Endothelial cell of umbilical vein (primary cell): ENCODE data around the gene CACNA1C. TPM values are rescaled to one million over a fixed set of nuclear protein-coding genes. Genes with fewer than 3 reads are reported as not detected.

Experiments used
- BruUV-seq: library from RNA; stranded (reverse); fragments of 400-500 nt; replicated peaks from 2 replicates; lab custom pipeline; 2021; lab: Mats Ljungman, UMichigan
- CTCF ChIA-PET: fragments of 300-600, 350-600 bp; sonication (Branson Sonifier 250); formaldehyde crosslinking; loops from one replicate; lab custom pipeline; 2021; ENCODE audit warnings: antibody characterized with exemption, inconsistent platforms; lab: Charles Lee
- POLR2A ChIA-PET: fragments of 300-600, 350-600 bp; sonication (Branson Sonifier 250); formaldehyde crosslinking; loops from one replicate; lab custom pipeline; 2021; ENCODE audit warnings: antibody characterized with exemption, inconsistent platforms; lab: Charles Lee
- DNase-seq: peaks from one replicate; pipeline ENCODE4 v3.0.0-alpha.2; 2011; ENCODE audit warnings: low read depth, low spot score
- FAIRE-seq: peaks from 2 replicates; lab custom pipeline; 2011; peaks lifted over from hg19 to GRCh38; lab: Jason Lieb, UNC
- H2AFZ ChIP-seq: 2 replicates; pipeline ENCODE4 v1.6.0; 2012; ENCODE audit warnings: low read depth, low read length, control low read depth, inconsistent platforms
- H3K27ac ChIP-seq: 2 replicates; pipeline ENCODE4 v1.5.1; 2011; ENCODE audit warnings: low read depth, mild to moderate bottlenecking, control low read depth, low read length, moderate library complexity; ENCODE audit not compliant: insufficient read depth
- H3K27me3 ChIP-seq, 2 experiments: 2 replicates each; pipeline versions ENCODE4 v1.6.0 to v1.6.1; 2011; ENCODE audit warnings: low read length in 2 of 2, mixed read lengths in 1 of 2; ENCODE audit not compliant: control insufficient read depth in 2 of 2, insufficient read depth in 2 of 2
- H3K36me3 ChIP-seq, 2 experiments: 2 replicates in 1 of 2; 3 replicates in 1 of 2; pipeline ENCODE4 v1.5.1; 2011; ENCODE audit warnings: low read length in 2 of 2, mild to moderate bottlenecking in 1 of 2, moderate library complexity in 1 of 2; ENCODE audit not compliant: control insufficient read depth in 2 of 2, insufficient read depth in 2 of 2; ENCODE audit errors: extremely low read depth in 1 of 2
- H3K4me1 ChIP-seq: 3 replicates; pipeline ENCODE4 v1.5.1; 2011; ENCODE audit warnings: mild to moderate bottlenecking, low read length; ENCODE audit not compliant: control insufficient read depth, insufficient read depth; ENCODE audit errors: extremely low read depth
- H3K4me2 ChIP-seq: 2 replicates; pipeline ENCODE4 v1.6.1; 2011; ENCODE audit warnings: low read length, control low read depth, mixed read lengths; ENCODE audit not compliant: insufficient read depth
- H3K4me3 ChIP-seq, 3 experiments: fragments of 200-600 bp in 1 of 3; sonication (generic), shearing (Covaris generic) in 1 of 3; replicated peaks in 1 of 3; 2 replicates each; pipeline ENCODE4 v1.5.1; 2011 to 2016; ENCODE audit warnings: control low read depth in 3 of 3, low read length in 3 of 3, mild to moderate bottlenecking in 2 of 3, inconsistent platforms in 1 of 3, low read depth in 1 of 3, moderate library complexity in 1 of 3; ENCODE audit not compliant: insufficient read depth in 1 of 3
- H3K79me2 ChIP-seq: 2 replicates; pipeline ENCODE4 v1.6.0; 2012; ENCODE audit warnings: low read length, inconsistent platforms; ENCODE audit not compliant: control insufficient read depth, insufficient read depth
- H3K9ac ChIP-seq: replicated peaks from 2 replicates; pipeline ENCODE3; 2011; ENCODE audit warnings: low read length, control low read depth; ENCODE audit not compliant: insufficient read depth; ENCODE audit errors: extremely low read depth
- H3K9me1 ChIP-seq: replicated peaks from 3 replicates; pipeline ENCODE4 v1.6.0; 2011; ENCODE audit warnings: mild to moderate bottlenecking, low read length; ENCODE audit not compliant: control insufficient read depth, insufficient read depth; ENCODE audit errors: extremely low read depth
- H3K9me3 ChIP-seq: replicated peaks from 2 replicates; pipeline ENCODE4 v1.5.1; 2012; ENCODE audit warnings: low read length, inconsistent platforms; ENCODE audit not compliant: control insufficient read depth, insufficient read depth
- H4K20me1 ChIP-seq: replicated peaks from 2 replicates; pipeline ENCODE3; 2011; ENCODE audit warnings: mild to moderate bottlenecking, low read length; ENCODE audit not compliant: control insufficient read depth, insufficient read depth; ENCODE audit errors: extremely low read depth
- CTCF ChIP-seq, 2 donors: IDR thresholded peaks; 1 replicate in 1 of 2; 2 replicates in 1 of 2; pipeline ENCODE4 v1.5.1; 2011; ENCODE audit warnings: low read length in 2 of 2, mild to moderate bottlenecking in 2 of 2, moderate library complexity in 2 of 2, control low read depth in 1 of 2, inconsistent platforms in 1 of 2, low read depth in 1 of 2; ENCODE audit not compliant: insufficient read depth in 1 of 2; ENCODE audit errors: extremely low read depth in 1 of 2
- EZH2 ChIP-seq: IDR thresholded peaks from 2 replicates; pipeline ENCODE4 v1.6.1; 2012; ENCODE audit warnings: borderline replicate concordance, low read depth, mild to moderate bottlenecking, moderate library complexity, low read length, inconsistent platforms; ENCODE audit not compliant: severe bottlenecking
- FOS ChIP-seq: IDR thresholded peaks from 2 replicates; pipeline ENCODE4 v1.6.1; 2011; ENCODE audit warnings: mild to moderate bottlenecking, low read length, moderate library complexity, borderline replicate concordance; ENCODE audit not compliant: insufficient read depth
- GATA2 ChIP-seq: IDR thresholded peaks from 2 replicates; pipeline ENCODE4 v1.7.0; 2011; ENCODE audit warnings: low read depth, mild to moderate bottlenecking, moderate library complexity, mixed read lengths, low read length; ENCODE audit not compliant: insufficient read length, insufficient read depth
- JUN ChIP-seq: IDR thresholded peaks from 2 replicates; pipeline ENCODE4 v1.6.1; 2011; ENCODE audit warnings: borderline replicate concordance, low read depth; ENCODE audit not compliant: insufficient read length, insufficient read depth
- MAX ChIP-seq: IDR thresholded peaks from 2 replicates; pipeline ENCODE4 v1.6.1; 2011; ENCODE audit not compliant: insufficient read depth, insufficient read length
- MYC ChIP-seq: IDR thresholded peaks from one replicate; pipeline ENCODE4 v1.6.1; 2011; ENCODE audit warnings: mild to moderate bottlenecking, low read depth, low read length
- POLR2A ChIP-seq: IDR thresholded peaks from 2 replicates; pipeline ENCODE4 v1.6.1; 2012; ENCODE audit warnings: low read depth, mild to moderate bottlenecking, control low read depth, low read length
- POLR2AphosphoS5 ChIP-seq: IDR thresholded peaks from 2 replicates; pipeline ENCODE4 v1.6.1; 2012; ENCODE audit warnings: low read depth, mild to moderate bottlenecking, control low read depth, low read length, moderate library complexity; ENCODE audit not compliant: insufficient read depth
- dilution Hi-C: fragments of 300-500 bp; cut with MboI; formaldehyde crosslinking; loops from one replicate; pipeline ENCODE4 v1.15.0; 2019; ENCODE audit warnings: low sequenced_read_pairs; ENCODE audit not compliant: extremely low pct_ligation_motif_present
- intact Hi-C: fragments of 100-400 bp; cut with micrococcal nuclease; formaldehyde crosslinking; loops from one replicate; pipeline ENCODE4 v1.10.0; 2022
- polyA plus RNA-seq, 4 experiments: library from polyadenylated mRNA; depleted of rRNA in 3 of 4; stranded (reverse) in 3 of 4; unstranded in 1 of 4; fragments of >200 nt; gene quantifications; 2 replicates each; pipeline versions ENCODE4 v1.2.1 to v1.2.3, GENCODE V29; 2011 to 2012; ENCODE audit warnings: missing spikeins in 1 of 4
- total RNA-seq: library from RNA; stranded (reverse); gene quantifications from 2 replicates; pipeline ENCODE4 v1.2.3, GENCODE V29; 2021

Gene CACNA1C
- total and polyA plus RNA-seq, 2 donors (not counting 3 experiments of a cell fraction or from before 2014, with no cell fraction given) = not detected

- POLR2A ChIA-PET = no interaction called here
- H3K4me2 ChIP-seq = no peak overlapping the region
- no peak for FAIRE-seq
These were observed 430.9 kb downstream of the CACNA1C start for GRCh38 chr12:2483713-2484112.

More at GRCh38 chr12:2483713-2484112, 430.9 kb downstream of the CACNA1C start:
- H3K9me3 ChIP-seq = no peaks in the 10 kb centered on the region
- TF ChIP-seq POLR2A = no peak
- TF ChIP-seq FOS = no peak
- no peak for TF ChIP-seq MYC
- TF ChIP-seq CTCF (IDR thresholded peaks at IDR 0.05; ENCODE audit: extremely low read depth in 1 of 2, insufficient read depth in 1 of 2, low read depth in 1 of 2, low read length in 2 of 2) = no peak
- no peak for TF ChIP-seq JUN
- TF ChIP-seq POLR2AphosphoS5 = no peak
- no peak for TF ChIP-seq GATA2
- TF ChIP-seq EZH2 = no peak
- TF ChIP-seq MAX = no peak
- H3K4me1 ChIP-seq = no peaks in the 10 kb centered on the region
- H3K79me2 ChIP-seq = no peaks in the 10 kb centered on the region
- H3K36me3 ChIP-seq = no peaks in the 10 kb centered on the region
- BruUV-seq = no TSS peak
- dilution Hi-C loops = no loop called here
- H3K9me1 ChIP-seq = no peaks in the 10 kb centered on the region
- no peak overlapping the region for H3K27ac ChIP-seq
- no peak overlapping the region for H2AFZ ChIP-seq
- no peak overlapping the region for H3K9ac ChIP-seq
- H3K4me3 ChIP-seq = no peak overlapping the region
- H4K20me1 ChIP-seq = no peaks in the 10 kb centered on the region
- CTCF ChIA-PET = no interaction called here
- peaks cover 0 to 3% of the 10 kb centered on the region in 2 experiments for H3K27me3 ChIP-seq
- intact Hi-C loops = no loop called here
- no peak for DNase-seq
